ENCODE data around the gene RNF181. TPM values are rescaled to one million over a fixed set of nuclear protein-coding genes. Genes with fewer than 3 reads are reported as not detected.
A peak's percentile ranks its signal among the peaks of the same experiment; 100 is the strongest.

The RNF181 gene
- total RNA-seq, 3 donors from 2014 or later, result 131 to 243 (median 161) TPM

GRCh38 chr2:85584857-85585780, 10.4 kb upstream of the RNF181 start:
- Histone ChIP-seq H3K4me3 (peak overlapping the region; percentile 56 to 78 (median 61)), H3K36me3 (no peaks in the 10 kb centered on the region), H3K4me1 (peaks cover 2 to 7% of the 10 kb centered on the region in 2 donors), H3K27me3 (no peaks in the 10 kb centered on the region), H3K9me3 (no peaks in the 10 kb centered on the region), H3K27ac (peak overlapping the region; percentile 86 to 94)
- DNase-seq (ENCODE audit: low spot score in 2 of 2), result no peak
- intact Hi-C loops (cut with DNase I; ENCODE audit: low total_unique reads), result no loop called here
- TF ChIP-seq POLR2A (IDR thresholded peaks at IDR 0.05) (no peak), POLR2AphosphoS5 (IDR thresholded peaks at IDR 0.05) (no peak), CTCF (IDR thresholded peaks at IDR 0.05) (no peak)

- no peaks in the 10 kb centered on the region for H3K9me3 ChIP-seq
- intact Hi-C loops (cut with DNase I; ENCODE audit: low total_unique reads), result no loop called here
- no peak for TF ChIP-seq POLR2A (IDR thresholded peaks at IDR 0.05)
- no peak for TF ChIP-seq CTCF (IDR thresholded peaks at IDR 0.05)
- TF ChIP-seq POLR2AphosphoS5 (IDR thresholded peaks at IDR 0.05), result no peak
- H3K4me1 ChIP-seq, result peaks cover 5 to 12% of the 10 kb centered on the region in 2 donors
- H3K27me3 ChIP-seq, result no peaks in the 10 kb centered on the region
- H3K4me3 ChIP-seq, result peak overlapping the region; percentile 56 to 78 (median 61)
- no peaks in the 10 kb centered on the region for H3K36me3 ChIP-seq
- DNase-seq (ENCODE audit: low spot score in 2 of 2), result no peak
- peak overlapping the region; percentile 86 to 94 for H3K27ac ChIP-seq
Measured at GRCh38 chr2:85585781-85586105, 9.8 kb upstream of the RNF181 start.

GRCh38 chr2:85588236-85588635, 7.3 kb upstream of the RNF181 start:
- no peaks in the 10 kb centered on the region for H3K9me3 ChIP-seq
- H3K27ac ChIP-seq, result peak overlapping the region; percentile 86 to 91
- TF ChIP-seq CTCF (IDR thresholded peaks at IDR 0.05) (no peak), POLR2AphosphoS5 (IDR thresholded peaks at IDR 0.05) (no peak), POLR2A (IDR thresholded peaks at IDR 0.05) (no peak)
- H3K4me1 ChIP-seq, result peaks cover 8 to 24% of the 10 kb centered on the region in 2 donors
- H3K4me3 ChIP-seq, result no peak overlapping the region
- intact Hi-C loops (cut with DNase I; ENCODE audit: low total_unique reads), result no loop called here
- H3K27me3 ChIP-seq, result no peaks in the 10 kb centered on the region
- H3K36me3 ChIP-seq, result no peaks in the 10 kb centered on the region
- DNase-seq (ENCODE audit: low spot score in 2 of 2), result no peak

- intact Hi-C loops (cut with DNase I; ENCODE audit: low total_unique reads), result no loop called here
Measured at GRCh38 chr2:85588645-85589044, 6.9 kb upstream of the RNF181 start.

More at GRCh38 chr2:85588645-85589044, 6.9 kb upstream of the RNF181 start:
- H3K27ac ChIP-seq, result peak overlapping the region; percentile 86 to 91
- no peaks in the 10 kb centered on the region for H3K36me3 ChIP-seq
- no peak for DNase-seq (ENCODE audit: low spot score in 2 of 2)
- H3K4me1 ChIP-seq, result peaks cover 8 to 24% of the 10 kb centered on the region in 2 donors
- TF ChIP-seq POLR2AphosphoS5 (IDR thresholded peaks at IDR 0.05) (no peak), CTCF (IDR thresholded peaks at IDR 0.05) (no peak), POLR2A (IDR thresholded peaks at IDR 0.05) (no peak)
- H3K27me3 ChIP-seq, result no peaks in the 10 kb centered on the region
- H3K9me3 ChIP-seq, result no peaks in the 10 kb centered on the region
- H3K4me3 ChIP-seq, result no peak overlapping the region
